HG03196 (cell line): ENCODE results near the gene SMAD7.

ENCODE experiments used
- ATAC-seq: cut with Tn5 transposase; IDR thresholded peaks from one replicate; pipeline ENCODE4 v1.9.1; 2021; ENCODE audit not compliant: unreplicated experiment

The SMAD7 gene

DNA sequence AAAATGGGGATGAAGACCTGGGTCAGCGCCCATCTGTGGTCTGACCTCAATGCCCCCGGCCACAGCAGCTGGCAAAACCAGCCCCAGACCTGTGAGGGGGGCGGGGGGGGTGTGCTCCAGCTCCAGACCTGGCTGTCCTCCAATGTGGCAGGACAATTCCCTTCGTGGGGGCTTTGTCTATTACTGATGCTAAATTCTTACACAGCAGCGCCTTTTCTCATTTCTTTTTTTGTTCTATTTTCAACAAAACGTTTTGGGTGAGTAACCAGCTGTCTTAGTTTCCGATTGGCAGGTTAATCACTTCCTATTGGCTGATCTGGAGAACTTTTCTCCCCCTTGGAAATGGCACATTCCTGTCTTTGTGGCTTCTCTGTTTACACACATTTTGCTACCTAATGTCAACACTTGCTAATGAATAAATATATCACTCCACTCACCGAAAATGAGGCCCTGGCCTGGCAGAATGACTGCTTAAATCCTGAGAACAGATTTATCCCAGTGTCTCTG, 4.4 kb downstream of the SMAD7 start:
- ATAC-seq: no peak

DNA sequence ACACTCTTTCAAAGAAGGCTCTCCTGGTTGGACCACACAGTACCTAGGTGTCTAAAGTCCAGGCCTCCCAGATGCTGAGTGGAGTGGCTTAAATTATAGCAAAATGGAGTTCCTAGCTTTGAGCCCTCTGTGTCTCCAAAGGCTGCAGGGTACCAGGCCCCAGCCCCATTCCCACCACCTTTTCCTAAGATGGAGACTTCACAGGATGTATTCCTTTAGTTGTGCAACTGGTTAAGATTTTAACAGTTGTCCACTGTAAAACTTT, 4.9 kb downstream of the SMAD7 start:
- ATAC-seq: no peak

DNA sequence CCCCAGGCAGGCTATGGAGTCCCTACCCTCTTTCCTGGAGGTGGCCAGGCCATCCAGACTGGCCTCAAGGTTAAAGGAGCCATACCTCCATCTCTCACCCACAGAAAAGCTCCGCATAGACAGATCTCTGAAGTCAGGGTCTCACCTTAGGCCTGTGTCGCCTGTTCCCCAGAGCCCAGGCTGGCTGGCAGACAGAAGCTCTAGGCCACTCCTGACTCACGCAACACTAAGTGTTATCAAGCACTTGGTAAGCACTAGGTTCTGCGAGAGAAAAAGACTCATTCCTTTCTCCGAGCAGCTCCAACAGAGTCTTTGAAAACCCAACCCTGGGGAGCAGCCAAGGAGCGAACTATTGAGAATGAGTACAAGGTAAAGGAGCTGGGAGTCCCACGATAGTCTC, 6.1 kb downstream of the SMAD7 start:
- ATAC-seq: no peak

DNA sequence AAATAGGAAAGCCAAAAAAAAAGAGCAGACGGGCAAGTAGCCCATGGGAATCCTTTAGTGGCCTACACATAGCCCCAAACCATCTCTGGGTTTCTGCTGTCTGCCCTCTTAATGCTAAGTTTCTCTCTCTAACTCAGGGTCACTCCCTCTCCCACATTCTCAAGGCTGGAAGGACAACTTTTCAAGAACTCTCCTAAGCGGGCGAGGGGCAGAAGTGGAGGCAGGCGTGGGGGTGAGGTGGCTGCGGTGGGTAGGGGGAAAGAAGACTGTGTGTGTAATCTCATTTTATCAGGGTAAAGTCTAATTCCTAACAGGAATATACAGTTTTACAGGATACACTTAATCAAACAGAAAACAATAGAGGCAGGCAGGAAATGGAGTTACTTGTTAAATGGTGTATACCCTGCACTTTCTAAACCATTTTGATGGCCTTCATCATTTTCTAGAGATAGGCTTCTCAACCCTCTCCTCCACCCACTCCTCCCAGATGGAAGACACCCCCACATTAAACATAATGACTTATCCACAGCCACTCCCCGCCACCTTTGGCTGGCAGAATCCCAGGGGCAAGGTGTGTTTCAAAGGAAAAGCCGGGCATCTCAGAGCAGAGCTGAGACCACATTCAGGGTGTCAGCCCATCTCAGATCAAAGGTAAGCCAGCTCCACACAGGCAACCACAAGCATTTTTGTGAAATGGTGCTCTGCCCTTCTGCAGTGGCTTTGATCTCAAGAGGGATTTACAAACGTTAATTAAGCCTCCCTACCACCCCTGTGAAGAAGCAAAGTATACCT, 6.8 kb downstream of the SMAD7 start:
- ATAC-seq: no peak

DNA sequence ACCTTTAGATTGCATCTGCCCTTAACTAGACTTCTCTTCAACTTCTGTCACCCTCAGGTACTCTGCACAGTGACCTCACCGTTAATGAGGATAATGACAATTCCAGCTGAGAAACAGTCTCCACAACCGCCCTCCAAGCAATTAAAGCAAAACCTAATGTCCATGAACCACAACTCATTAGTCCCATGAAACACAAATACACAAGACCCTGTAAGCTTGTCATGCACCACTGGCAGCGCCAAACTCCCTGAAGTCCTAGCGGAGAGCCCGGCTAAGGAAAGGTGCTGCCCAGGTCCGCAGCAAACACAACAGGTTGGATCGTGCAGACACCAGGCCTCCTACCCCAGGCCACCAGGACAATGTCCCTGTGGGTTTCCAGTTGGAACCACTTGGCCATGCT, 7.4 kb downstream of the SMAD7 start:
- no peak for ATAC-seq

DNA sequence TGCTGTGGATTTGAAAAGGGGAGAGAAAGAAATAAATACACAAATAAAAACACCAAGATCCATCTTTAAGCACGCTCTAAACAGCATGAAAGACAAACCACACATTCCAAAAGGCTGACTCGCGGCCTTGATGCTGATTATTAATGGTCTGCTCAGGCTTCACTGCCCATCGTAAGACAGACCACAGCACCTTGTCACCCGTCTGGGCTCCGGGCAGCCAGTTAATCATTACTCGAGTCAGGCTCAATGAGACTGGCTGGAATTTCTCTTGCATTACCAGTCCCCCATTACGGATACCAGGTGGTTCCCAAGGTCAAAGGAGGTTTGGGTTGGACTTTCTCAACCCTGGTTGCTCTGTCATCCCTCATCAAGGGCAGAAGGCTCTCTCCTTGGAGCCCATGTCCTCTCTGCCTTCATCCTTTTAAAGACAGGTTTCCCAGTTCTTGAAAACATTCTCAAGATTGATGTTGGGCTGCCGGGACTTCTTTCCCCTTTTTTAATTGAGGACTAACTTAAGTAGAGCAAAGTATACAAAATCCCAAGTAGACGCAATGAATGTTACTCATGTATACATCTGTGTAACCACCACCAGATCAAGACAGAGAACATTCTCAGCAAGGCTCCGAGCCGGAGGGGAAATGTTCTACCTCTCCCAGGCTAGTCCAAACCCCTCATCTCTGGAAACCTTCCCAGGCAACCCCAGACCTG, 8.1 kb downstream of the SMAD7 start:
- ATAC-seq: no peak

DNA sequence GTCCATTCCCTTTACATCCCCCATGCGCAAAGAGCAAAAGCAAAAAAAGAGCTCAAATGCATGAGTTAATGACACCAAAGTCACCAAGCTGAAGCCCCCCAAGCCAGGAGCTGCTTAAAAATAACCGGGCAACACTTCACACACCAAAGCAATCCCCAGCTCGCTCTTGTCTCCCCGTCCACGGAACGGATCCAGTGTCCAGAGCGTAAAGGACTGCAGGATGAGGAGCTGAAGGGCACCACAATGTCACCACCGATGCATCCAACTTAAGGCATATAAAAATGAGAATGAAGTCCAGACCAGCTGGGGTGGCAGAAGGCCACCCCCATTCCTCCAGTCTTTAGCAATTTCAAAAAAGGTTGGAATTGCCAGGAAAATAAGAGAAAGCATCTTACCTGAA, 8.7 kb downstream of the SMAD7 start:
- no peak for ATAC-seq

DNA sequence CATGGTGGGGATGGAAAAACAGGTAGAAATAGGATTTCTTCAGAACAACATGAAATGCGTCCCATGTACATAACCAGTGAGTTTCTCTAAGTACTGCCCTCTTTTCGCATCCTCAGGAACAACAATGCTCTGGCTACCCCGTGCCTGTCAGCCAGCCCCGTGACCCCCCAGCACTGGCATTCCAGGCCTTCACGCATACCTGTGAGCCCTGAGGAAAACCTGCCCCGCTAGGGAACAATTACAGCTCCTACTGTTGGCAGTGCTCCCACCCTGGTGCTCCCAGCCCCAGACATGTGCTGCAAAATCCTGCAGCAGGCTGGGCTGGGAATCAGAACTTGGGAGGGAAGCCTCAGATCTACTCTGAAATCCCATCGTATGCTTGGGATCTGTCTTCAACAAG, 9.1 kb downstream of the SMAD7 start:
- no peak for ATAC-seq

DNA sequence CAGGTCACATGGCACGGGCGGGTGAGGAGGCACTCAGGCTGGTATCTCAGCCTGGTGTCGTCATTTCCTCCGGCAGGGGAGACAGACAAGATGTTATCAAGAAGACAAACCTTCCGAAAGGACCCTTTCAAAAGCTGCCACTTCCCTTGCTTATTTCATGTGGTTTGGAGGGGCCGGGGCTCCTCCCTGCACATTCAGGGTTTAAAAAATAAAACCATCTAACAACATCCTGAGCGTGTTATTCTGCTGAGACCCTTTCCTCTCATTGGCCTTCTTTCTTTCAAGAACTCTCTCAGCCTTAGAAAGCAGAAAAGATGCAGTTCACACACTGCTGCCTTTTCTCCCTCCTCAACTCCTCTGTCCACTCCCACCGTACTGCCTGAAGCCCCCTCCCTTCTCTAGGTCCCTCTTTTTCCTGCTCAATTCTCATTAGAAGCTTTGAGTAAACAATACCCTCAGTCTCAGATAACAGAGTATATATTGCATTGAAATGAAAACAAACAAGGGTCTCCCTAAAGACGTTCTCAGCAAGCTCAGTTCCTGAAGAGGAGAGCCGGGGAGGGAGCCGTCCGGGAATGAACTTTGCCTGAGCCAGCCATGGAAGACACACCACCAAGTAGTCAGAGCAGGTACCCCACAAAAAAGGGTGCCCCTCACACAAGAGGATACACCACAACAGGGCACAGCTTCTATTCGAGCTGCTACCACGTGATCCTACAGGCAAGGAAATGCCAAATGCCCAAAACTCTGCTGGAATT, 9.7 kb downstream of the SMAD7 start:
- peak; percentile 48 for ATAC-seq

DNA sequence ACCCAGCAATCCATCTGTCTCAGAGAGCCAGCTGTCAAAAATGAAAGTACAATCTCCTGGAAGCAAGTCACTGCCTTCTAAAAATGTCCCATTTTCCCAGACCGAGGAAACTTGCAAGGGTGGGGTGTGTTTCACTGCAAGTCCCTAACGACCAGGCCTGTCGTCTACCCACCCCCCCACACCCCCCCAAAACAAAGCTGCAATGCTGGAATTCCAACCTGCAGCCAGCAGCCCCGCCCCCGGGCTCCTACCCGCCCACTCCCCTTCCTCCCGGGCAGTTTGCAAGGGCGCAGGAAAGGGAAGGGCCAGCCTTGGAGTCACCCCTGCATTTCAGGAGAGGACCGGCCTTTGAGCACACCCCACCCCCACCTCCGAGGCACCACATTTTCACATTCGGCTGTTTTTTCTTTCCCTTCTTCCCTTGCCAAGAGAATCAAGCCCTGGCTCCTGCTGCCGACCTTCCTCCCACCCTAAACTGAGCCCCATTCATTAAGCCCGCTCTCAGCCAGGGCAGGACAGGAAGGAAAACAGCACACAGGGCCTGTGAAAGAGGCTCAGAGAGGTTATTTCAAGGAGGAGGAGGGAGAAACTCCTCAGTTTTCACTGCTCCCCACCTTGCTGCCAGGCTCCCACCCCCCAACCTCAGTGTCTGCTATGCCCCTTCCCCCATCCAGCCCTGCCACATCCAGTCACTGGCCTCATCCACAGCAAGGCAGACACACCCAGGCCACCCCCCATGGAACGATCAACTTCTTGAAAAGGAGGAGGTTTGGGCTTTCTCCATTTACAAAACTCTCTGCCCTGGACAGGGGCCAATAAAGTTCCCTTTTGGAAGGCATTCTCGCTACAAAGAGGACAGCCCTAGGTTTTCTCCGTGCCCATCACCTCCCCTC, 11.3 kb downstream of the SMAD7 start:
- ATAC-seq: no peak

DNA sequence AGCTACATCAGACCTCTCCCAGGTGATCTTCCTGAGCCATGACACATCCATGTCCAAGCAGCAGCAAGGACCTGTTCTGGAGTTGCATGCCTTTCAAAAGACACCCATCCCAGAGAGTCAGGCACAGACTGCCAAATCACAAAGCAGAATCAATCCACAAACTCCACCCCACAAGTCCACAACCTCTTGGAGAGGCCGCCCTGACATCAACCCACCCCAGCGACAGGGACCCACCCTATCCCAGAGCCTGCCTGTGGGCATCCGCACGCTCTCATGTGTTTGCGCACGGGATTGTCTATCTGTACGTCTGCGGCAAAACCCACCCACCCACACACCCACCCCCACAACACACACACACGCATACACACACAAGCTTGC, 11.9 kb downstream of the SMAD7 start:
- no peak for ATAC-seq

DNA sequence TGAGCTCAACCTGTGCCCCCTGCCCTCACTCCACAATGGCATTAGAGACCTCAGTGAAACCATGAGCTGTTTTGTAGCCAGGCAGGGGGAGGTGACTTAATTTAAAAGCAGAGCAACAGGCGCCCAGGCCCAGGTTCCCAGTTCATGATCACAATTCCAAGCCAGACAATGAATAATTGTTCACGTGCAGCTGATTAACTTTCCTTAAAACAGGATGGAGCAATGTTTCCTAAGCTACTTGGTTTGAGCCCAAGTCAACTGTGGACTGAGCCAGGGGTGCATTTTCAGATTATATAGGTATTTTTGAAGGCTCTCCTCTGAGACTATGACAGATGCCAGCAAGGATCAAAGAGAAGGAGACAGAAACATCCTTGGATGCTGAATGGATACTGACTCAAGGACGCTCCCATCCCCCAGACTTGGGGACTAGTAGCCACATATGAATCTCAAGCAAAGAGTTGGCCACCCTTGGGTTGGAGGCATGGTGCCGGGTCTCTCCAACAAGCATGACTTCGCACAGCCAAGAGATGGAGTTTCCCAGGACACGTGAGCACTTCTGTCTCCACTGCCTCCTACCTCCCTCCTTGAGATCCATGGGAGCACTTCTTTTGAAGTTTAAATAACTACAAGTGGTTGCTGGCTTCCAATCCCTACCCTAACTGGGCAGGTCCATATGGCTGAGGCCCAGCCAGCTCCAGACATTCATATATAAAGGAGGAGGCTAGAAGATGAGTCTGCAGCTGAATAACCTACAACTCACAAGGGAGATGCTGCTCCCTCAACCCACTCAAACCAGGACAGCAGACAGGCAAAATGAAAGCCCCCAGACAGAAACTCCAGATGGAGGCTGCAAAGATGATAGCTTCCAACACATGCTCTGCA, 12.7 kb downstream of the SMAD7 start:
- no peak for ATAC-seq

DNA sequence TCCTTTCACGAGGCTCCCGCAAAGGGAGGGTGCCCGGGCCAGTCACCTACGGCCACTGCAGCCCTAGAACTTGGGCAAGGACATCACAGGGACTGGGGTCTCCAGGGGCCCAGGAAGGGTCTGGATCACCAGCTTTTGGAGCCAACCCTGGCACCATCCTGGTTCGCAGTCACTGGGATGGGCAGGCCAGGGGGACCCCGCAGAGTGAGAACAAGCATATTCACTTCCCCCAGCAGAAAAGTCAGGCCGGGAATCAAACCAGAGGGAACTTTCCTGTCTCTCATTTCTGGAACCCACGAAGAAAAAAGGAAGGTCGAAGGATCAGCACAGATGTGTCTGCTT, 15.4 kb downstream of the SMAD7 start:
- no peak for ATAC-seq

DNA sequence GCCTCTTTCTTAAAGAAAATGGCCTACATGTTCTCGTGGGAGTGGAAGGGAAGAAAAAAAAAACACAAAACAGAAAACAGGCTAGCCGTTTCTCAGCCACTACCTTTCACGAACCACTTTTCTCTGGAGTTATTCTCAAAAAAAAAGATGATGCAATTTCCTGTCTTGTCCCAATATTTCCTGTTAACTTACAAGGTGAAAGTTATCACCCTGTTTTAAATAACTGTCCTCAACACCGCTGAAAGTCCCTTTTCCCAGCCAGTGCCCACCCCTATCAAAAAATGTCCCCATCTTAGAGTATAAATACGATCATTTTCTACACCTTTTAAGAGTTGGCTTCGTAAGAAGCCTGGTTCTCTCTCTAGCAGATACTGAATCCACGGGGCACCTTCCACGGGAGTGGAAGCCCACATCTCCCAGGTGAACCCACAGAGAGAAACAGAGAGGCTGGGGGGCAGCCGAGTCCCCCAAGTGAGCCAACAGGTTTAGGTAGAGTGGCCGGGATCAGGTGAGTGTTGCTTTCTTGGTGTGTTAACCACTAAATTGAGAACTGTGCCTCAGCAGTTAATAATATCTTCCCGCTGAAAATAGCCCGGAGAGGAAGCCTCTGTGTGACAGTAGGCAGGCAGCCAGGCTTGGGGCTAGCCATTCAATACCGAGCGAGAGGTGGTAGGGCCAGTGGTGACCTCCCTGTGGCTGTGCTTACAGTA, 15.9 kb downstream of the SMAD7 start:
- ATAC-seq: no peak

DNA sequence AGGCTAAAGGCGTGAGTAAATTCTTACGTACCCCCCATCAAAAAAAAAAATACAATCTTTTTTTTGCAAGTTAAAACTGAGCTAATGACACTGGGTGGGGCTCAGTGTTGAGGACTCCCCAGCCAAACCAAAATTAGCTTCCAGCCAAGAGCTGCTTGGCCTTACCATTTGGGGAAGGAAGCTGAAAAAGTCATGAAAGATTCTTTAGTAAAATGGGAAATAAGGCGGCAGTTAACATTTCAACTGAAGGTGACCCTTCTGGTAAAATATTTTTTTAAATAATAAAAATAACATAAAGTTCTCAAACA, 16.4 kb downstream of the SMAD7 start:
- no peak for ATAC-seq

DNA sequence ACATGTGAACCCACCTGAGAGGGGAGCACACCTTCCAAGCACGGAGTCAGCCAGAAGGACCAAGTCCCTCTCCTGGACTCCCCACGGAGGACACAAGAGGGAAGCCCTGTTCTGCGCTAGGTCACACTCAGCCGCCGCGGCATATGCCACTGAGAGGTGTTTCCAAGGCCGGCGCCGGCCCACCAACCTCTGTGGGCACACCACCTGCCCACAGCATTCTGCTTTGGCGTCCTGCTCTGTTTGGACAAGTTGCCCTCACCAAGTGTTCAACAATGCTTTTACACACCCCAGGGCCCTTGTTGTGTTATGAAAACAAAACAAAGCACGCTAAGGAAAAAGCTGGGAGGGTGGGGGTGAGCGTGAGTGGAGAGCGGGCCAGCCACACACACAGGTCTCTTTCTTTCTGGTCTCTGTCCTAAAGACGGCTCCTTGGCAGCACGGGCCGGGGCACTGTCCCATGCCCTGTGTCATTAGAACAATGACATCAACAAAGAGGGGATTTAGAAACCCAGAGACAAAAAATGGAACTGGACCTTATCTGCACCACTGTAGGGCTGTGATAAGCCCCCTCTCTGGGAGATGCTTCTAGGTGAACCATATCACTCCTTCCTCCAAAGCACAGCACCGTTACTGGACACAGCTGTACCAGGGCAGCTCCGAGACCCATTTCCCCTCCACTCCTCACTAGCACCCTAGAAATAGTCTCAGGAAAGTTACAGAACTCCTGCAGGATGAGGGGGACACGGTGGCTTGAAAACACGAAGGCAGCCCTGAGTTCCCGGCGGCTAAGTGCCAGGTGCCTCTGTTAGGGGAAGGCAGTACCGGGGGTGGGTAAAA, 17.0 kb downstream of the SMAD7 start:
- ATAC-seq: no peak

DNA sequence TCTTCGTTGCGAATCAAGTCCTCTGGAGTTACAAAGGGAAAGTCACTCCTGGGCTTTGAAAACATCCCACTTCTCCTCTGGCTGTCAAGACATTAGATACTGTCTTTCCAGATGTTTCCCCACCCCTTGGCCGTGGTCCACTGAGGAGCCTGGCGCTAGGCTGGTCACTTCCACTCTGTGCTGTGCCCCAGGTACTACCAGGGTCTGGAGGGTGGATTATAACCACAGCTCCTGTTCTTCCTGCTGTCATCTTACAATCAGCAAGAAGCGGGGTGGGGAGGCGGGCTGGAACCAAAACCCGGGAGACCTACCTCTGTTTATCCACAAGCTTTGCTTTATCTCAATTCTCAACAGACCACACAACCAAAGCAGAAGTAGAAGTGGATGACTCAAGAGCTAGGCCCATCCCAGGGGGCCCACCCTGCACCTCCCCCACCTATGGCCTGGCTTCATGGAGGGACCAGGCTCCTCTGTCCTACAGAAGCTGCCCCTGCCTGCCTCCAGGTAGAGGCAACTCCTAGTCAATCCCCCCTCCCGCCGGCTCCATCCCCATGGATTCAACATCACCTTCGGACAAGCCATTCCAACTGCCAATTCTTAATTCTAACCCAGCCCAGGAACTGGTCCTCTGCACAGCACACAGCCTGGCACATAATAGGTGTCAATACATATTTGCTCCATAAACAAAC, 17.8 kb downstream of the SMAD7 start:
- ATAC-seq: no peak

DNA sequence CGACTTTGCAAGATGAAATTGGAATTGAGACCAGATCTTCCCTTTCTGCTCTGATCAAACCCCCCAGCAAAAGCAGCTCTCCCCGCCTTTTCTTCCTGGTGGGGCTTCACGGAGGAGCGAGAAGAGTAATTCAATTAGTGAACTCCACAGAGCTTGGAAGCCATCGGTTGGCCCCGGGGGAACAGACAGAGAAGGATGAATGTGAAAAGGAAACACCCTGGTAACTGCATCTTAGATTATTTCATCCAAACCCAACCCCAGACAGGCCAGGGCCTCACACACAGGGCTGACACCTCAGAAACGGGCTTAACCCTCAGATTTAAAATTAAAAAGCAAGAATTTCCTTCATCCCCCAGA, 18.3 kb downstream of the SMAD7 start:
- no peak for ATAC-seq
